22Rv1 (cell line): ENCODE measurements around the gene SRCAP.

Experiments used
- H3K27ac ChIP-seq: fragments of 450-650 bp; 2 replicates; pipeline ENCODE4 v1.5.1; 2017
- CTCF ChIP-seq: fragments of 450-650 bp; IDR thresholded peaks from 2 replicates; pipeline ENCODE4 v1.5.1; 2017; ENCODE audit warnings: mild to moderate bottlenecking
- ZFX ChIP-seq: fragments of 450-650 bp; IDR thresholded peaks from 2 replicates; pipeline ENCODE4 v1.6.1; 2017; ENCODE audit warnings: antibody characterized with exemption, borderline replicate concordance

SRCAP gene

GRCh38 chr16:30785126-30786106, 86.4 kb downstream of the SRCAP start:
- TF ChIP-seq ZFX (no peak), CTCF (no peak)
- H3K27ac ChIP-seq, result no peak overlapping the region

- peak overlapping the region; percentile 50 for H3K27ac ChIP-seq
- TF ChIP-seq ZFX (no peak), CTCF (no peak)
Measured at GRCh38 chr16:30786115-30786935, 87.4 kb downstream of the SRCAP start.

- H3K27ac ChIP-seq, result peak within 1 kb of the TSS; percentile 50
- TF ChIP-seq ZFX (no peak), CTCF (no peak)
Measured at GRCh38 chr16:30786936-30787612, 88.1 kb downstream of the SRCAP start, which contains the start of gene ZNF629. Gene ZNF629 (minus strand): TSS chr16:30787205. CDS start chr16:30784482, 2,723 bp downstream.

GRCh38 chr16:30787613-30788378, 88.8 kb downstream of the SRCAP start:
- no peak overlapping the region for H3K27ac ChIP-seq
- TF ChIP-seq ZFX (no peak), CTCF (no peak)
